ENCODE data around the gene MDK. TPM values are rescaled to one million over a fixed set of nuclear protein-coding genes. Genes with fewer than 3 reads are reported as not detected.

MDK gene
- total RNA-seq, 1 donor from 2014 or later: 2,040 TPM

DNA sequence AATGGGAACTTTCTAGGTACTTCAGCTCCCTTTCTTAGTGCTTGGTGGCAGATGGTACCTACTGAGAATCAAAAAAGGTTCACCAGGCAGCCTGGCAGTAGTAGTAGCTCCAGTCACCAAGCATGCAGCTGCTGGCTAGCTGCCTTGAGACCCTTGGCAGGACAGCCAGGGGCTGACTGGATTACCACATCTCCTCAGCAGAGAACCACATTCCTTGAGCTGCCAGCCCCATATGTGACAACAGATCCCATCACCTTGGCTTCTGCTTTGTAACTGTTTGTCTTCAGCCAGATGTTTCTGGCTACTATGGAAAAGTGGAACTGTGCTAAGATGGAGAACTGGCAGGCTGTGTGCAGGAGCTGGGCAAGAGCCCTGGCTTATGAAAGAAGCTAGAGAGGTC lies 49.7 kb downstream of the MDK start:
- Mint-ChIP-seq H3K27ac (no peak overlapping the region), H3K9me3 (ENCODE audit: low read depth) (no peaks in the 10 kb centered on the region), H3K36me3 (ENCODE audit: insufficient read depth) (peaks cover 10% of the 10 kb centered on the region), H3K27me3 (no peaks in the 10 kb centered on the region), H3K4me3 (ENCODE audit: low read depth) (no peak overlapping the region), H3K4me1 (ENCODE audit: low read depth) (peaks cover 5% of the 10 kb centered on the region)
- no peak for DNase-seq (ENCODE audit: low spot score, unreplicated experiment)
- TF ChIP-seq, protein P1, sequence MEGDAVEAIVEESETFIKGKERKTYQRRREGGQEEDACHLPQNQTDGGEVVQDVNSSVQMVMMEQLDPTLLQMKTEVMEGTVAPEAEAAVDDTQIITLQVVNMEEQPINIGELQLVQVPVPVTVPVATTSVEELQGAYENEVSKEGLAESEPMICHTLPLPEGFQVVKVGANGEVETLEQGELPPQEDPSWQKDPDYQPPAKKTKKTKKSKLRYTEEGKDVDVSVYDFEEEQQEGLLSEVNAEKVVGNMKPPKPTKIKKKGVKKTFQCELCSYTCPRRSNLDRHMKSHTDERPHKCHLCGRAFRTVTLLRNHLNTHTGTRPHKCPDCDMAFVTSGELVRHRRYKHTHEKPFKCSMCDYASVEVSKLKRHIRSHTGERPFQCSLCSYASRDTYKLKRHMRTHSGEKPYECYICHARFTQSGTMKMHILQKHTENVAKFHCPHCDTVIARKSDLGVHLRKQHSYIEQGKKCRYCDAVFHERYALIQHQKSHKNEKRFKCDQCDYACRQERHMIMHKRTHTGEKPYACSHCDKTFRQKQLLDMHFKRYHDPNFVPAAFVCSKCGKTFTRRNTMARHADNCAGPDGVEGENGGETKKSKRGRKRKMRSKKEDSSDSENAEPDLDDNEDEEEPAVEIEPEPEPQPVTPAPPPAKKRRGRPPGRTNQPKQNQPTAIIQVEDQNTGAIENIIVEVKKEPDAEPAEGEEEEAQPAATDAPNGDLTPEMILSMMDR (IDR thresholded peaks at IDR 0.05; ENCODE audit: unreplicated experiment): no peak

Small RNA genes within 50 kb of the gene (microRNA-seq; reads per million reads assigned to microRNA genes)
- gene MIR4688 (ENCODE audit: borderline number of aligned reads, unreplicated experiment): not detected

Other genes starting within 250 kb of the MDK start
- gene CREB3L1, start 104.0 kb upstream of the MDK start, total RNA-seq: 9.5 and 9.6 TPM in 2 replicates
- 55.1 and 58.3 TPM in 2 replicates for gene DGKZ, start 34.2 kb upstream of the MDK start, total RNA-seq
- 0.51 and 0.81 TPM in 2 replicates for gene CHRM4, start 10.1 kb downstream of the MDK start, total RNA-seq
- gene AMBRA1, start 212.4 kb downstream of the MDK start, total RNA-seq: 44.0 and 45.3 TPM in 2 replicates
- 7.9 and 9.0 TPM in 2 replicates for gene HARBI1, start 235.6 kb downstream of the MDK start, total RNA-seq
- gene ATG13, start 235.9 kb downstream of the MDK start, total RNA-seq: 65.6 and 69.8 TPM in 2 replicates

Data from progenitor cell of endocrine pancreas (in vitro differentiated cells).